ENCODE data around the gene UGT1A4. TPM values are rescaled to one million over a fixed set of nuclear protein-coding genes. Genes with fewer than 3 reads are reported as not detected.

The UGT1A4 gene
- total RNA-seq, 1 experiment from 2014 or later, result not detected

DNA sequence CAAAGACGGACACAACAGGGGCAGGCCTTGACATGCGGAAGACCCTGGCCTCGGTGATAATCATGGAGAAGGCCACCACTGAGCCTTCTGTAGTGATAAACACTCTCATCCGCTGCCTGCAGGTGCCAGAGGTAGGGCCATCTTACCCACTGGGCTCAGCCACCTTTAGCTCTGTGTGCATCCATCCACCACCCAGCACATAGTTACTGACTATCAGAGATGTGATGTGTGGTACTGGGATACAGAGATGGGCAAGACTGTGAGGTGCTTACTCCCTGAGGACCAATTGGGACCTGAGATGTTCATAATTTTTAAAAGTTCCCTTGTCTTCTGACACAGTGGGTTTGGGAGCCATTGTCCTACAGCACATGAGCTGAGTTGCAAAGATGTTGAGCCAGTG is 61.2 kb downstream of the UGT1A4 start:
- H3K4me1 Mint-ChIP-seq, result no peaks in the 10 kb centered on the region
- Histone ChIP-seq H3K4me2 (ENCODE audit: insufficient read depth, insufficient read length, low read length) (no peak overlapping the region), H3T11ph (ENCODE audit: low read length) (no peak overlapping the region), H4K91ac (ENCODE audit: insufficient read length, low read depth, low read length) (no peak overlapping the region), H4K8ac (replicated peaks; ENCODE audit: insufficient read length, low read depth, low read length) (no peak overlapping the region), H3K4ac (ENCODE audit: low read depth, low read length) (no peak overlapping the region), H3K14ac (ENCODE audit: insufficient read depth, low read length) (no peak overlapping the region; the same call in 1 of the 2 replicates), H3K27me3 (ENCODE audit: insufficient read depth, low read length) (no peaks in the 10 kb centered on the region), H3K79me1 (ENCODE audit: insufficient read depth, low read depth, low read length, poor library complexity, severe bottlenecking) (no peaks in the 10 kb centered on the region), H4K20me1 (ENCODE audit: control insufficient read depth, insufficient read depth, insufficient read length) (no peaks in the 10 kb centered on the region), H3K18ac (ENCODE audit: insufficient read length, low read depth, low read length) (no peak overlapping the region), H2BK15ac (ENCODE audit: low read depth, low read length) (no peak overlapping the region), H3K23me2 (ENCODE audit: insufficient read length, low read depth, low read length, poor library complexity, severe bottlenecking) (no peaks in the 10 kb centered on the region), H3K27ac (ENCODE audit: insufficient read length, low read depth, low read length) (no peak overlapping the region), H2AK5ac (ENCODE audit: insufficient read length, low read length) (no peak overlapping the region), H3K4me1 (ENCODE audit: insufficient read depth, low read length) (no peaks in the 10 kb centered on the region), H3K79me2 (ENCODE audit: insufficient read depth, low read length) (no peaks in the 10 kb centered on the region), H4K5ac (ENCODE audit: insufficient read length, low read depth, low read length) (no peak overlapping the region), H2BK5ac (ENCODE audit: insufficient read length, low read length) (no peak overlapping the region), H2BK20ac (ENCODE audit: low read depth, low read length, poor library complexity, severe bottlenecking) (no peak overlapping the region), H3K23ac (ENCODE audit: insufficient read length, low read depth, low read length) (no peak overlapping the region), H3K9ac (ENCODE audit: extremely low read depth, insufficient read length, low read length) (no peak overlapping the region), H3K9me3 (ENCODE audit: control insufficient read depth, low read depth, low read length) (peaks cover 4% of the 10 kb centered on the region), H2AFZ (ENCODE audit: low read length) (no peak overlapping the region), H2BK12ac (ENCODE audit: insufficient read length, low read depth, low read length) (no peak overlapping the region), H2BK120ac (ENCODE audit: low read depth, low read length, poor library complexity, severe bottlenecking) (no peak overlapping the region), H3K56ac (ENCODE audit: insufficient read length, low read depth, low read length) (no peak overlapping the region)
- TF ChIP-seq, protein P1, sequence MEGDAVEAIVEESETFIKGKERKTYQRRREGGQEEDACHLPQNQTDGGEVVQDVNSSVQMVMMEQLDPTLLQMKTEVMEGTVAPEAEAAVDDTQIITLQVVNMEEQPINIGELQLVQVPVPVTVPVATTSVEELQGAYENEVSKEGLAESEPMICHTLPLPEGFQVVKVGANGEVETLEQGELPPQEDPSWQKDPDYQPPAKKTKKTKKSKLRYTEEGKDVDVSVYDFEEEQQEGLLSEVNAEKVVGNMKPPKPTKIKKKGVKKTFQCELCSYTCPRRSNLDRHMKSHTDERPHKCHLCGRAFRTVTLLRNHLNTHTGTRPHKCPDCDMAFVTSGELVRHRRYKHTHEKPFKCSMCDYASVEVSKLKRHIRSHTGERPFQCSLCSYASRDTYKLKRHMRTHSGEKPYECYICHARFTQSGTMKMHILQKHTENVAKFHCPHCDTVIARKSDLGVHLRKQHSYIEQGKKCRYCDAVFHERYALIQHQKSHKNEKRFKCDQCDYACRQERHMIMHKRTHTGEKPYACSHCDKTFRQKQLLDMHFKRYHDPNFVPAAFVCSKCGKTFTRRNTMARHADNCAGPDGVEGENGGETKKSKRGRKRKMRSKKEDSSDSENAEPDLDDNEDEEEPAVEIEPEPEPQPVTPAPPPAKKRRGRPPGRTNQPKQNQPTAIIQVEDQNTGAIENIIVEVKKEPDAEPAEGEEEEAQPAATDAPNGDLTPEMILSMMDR (conservative IDR thresholded peaks at IDR 0.05), result no peak
- H3K36me3 Mint-ChIP-seq (ENCODE audit: insufficient read depth in 1 of 3, low read depth in 3 of 3), result peaks cover 1 to 4% (median 3%) of the 10 kb centered on the region in 3 experiments; a peak in 4 of 7 replicates
- H3K27me3 Mint-ChIP-seq (ENCODE audit: low read depth), result peaks cover 12% of the 10 kb centered on the region; the same call in 1 of the 2 replicates
- H3K27ac Mint-ChIP-seq, result no peak overlapping the region
- no peak for DNase-seq
- H3K4me3 Mint-ChIP-seq, result no peak overlapping the region
- WGBS (ENCODE audit: extremely low coverage, insufficient read length, low lambda C conversion rate), result no CpG with 5 or more reads among the region's 4 CpGs
- peaks cover 14 to 21% of the 10 kb centered on the region in 2 experiments; a peak in 4 of 5 replicates for H3K9me3 Mint-ChIP-seq
